HG02973 (cell line): Measurements from ENCODE around the gene USH1G.

ENCODE experiments used
- ATAC-seq: cut with Tn5 transposase; IDR thresholded peaks from one replicate; pipeline ENCODE4 v1.9.1; 2021; ENCODE audit warnings: moderate library complexity; ENCODE audit not compliant: unreplicated experiment

USH1G gene

GRCh38 chr17:74954665-74955421 is 31.8 kb upstream of the USH1G start:
- ATAC-seq: no peak

GRCh38 chr17:74954115-74954514 is 31.1 kb upstream of the USH1G start:
- ATAC-seq: no peak

- ATAC-seq: no peak
These were observed 30.2 kb upstream of the USH1G start for GRCh38 chr17:74953134-74953687.

GRCh38 chr17:74952431-74953133 is 29.5 kb upstream of the USH1G start:
- no peak for ATAC-seq

GRCh38 chr17:74951680-74952421 is 28.8 kb upstream of the USH1G start:
- ATAC-seq: no peak

- ATAC-seq: no peak
These were observed 28.0 kb upstream of the USH1G start for GRCh38 chr17:74951065-74951464.

GRCh38 chr17:74950207-74950606 is 27.2 kb upstream of the USH1G start:
- no peak for ATAC-seq

- ATAC-seq: no peak
These were observed 26.5 kb upstream of the USH1G start for GRCh38 chr17:74949455-74950115.

- ATAC-seq: no peak
These were observed 24.1 kb upstream of the USH1G start for GRCh38 chr17:74947041-74947754.

GRCh38 chr17:74946641-74947040 is 23.6 kb upstream of the USH1G start:
- ATAC-seq: no peak

GRCh38 chr17:74945543-74945942 is 22.5 kb upstream of the USH1G start:
- ATAC-seq: no peak

GRCh38 chr17:74943808-74944522 is 20.9 kb upstream of the USH1G start:
- ATAC-seq: no peak

GRCh38 chr17:74941128-74941725 is 18.2 kb upstream of the USH1G start:
- ATAC-seq: no peak

- ATAC-seq: no peak
These were observed 16.5 kb upstream of the USH1G start for GRCh38 chr17:74939534-74939933.

- ATAC-seq: no peak
These were observed 15.3 kb upstream of the USH1G start for GRCh38 chr17:74938194-74938950.

GRCh38 chr17:74937064-74938051 is 14.3 kb upstream of the USH1G start:
- ATAC-seq: no peak

GRCh38 chr17:74936470-74936799 is 13.4 kb upstream of the USH1G start:
- no peak for ATAC-seq
